GM12872 (cell line): ENCODE results near the gene ZNF214.

ENCODE experiments used
- CTCF ChIP-seq: IDR thresholded peaks from 3 replicates; pipeline ENCODE4 v1.5.1; 2011; ENCODE audit warnings: low read depth, mild to moderate bottlenecking, low read length, moderate library complexity; ENCODE audit not compliant: insufficient read depth

The ZNF214 gene

GRCh38 chr11:7020183-7020917, at the start of gene ZNF214, which contains the start of gene NLRP14:
TSS of gene ZNF214 (minus strand) at chr11:7020346. CDS start at chr11:7002835, 17,511 bp downstream.
TSS of gene NLRP14 (plus strand) at chr11:7020479. CDS start at chr11:7038587, 18,108 bp downstream.
- TF ChIP-seq CTCF: no peak

- TF ChIP-seq CTCF: no peak
Observed at GRCh38 chr11:7062534-7062933, 42.4 kb upstream of the ZNF214 start.

GRCh38 chr11:7060868-7061267, 40.7 kb upstream of the ZNF214 start:
- no peak for TF ChIP-seq CTCF

- TF ChIP-seq CTCF: no peak
Observed at GRCh38 chr11:7057641-7058040, 37.5 kb upstream of the ZNF214 start.

GRCh38 chr11:7056828-7057513, 36.8 kb upstream of the ZNF214 start:
- no peak for TF ChIP-seq CTCF

- no peak for TF ChIP-seq CTCF
Observed at GRCh38 chr11:7050191-7050590, 30.0 kb upstream of the ZNF214 start.

GRCh38 chr11:7046474-7047175, 26.5 kb upstream of the ZNF214 start:
- no peak for TF ChIP-seq CTCF
